Measurements from ENCODE around the gene DLG1.

Gene DLG1

GRCh38 chr3:197206913-197207312 is 91.5 kb downstream of the DLG1 start:
- DNase-seq (ENCODE audit: low spot score) = no peak
- no peak for TF ChIP-seq CTCF (IDR thresholded peaks at IDR 0.05; ENCODE audit: borderline replicate concordance, control extremely low read depth, extremely low read depth, insufficient read depth, missing control alignments)
- in situ Hi-C loops (cut with MboI; ENCODE audit: low sequenced_read_pairs, unreplicated experiment) = no loop called here

GRCh38 chr3:197205675-197206074 is 92.7 kb downstream of the DLG1 start:
- in situ Hi-C loops (cut with MboI; ENCODE audit: low sequenced_read_pairs, unreplicated experiment) = no loop called here
- TF ChIP-seq CTCF (IDR thresholded peaks at IDR 0.05; ENCODE audit: borderline replicate concordance, control extremely low read depth, extremely low read depth, insufficient read depth, missing control alignments) = no peak
- DNase-seq (ENCODE audit: low spot score) = no peak

- in situ Hi-C loops (cut with MboI; ENCODE audit: low sequenced_read_pairs, unreplicated experiment) = no loop called here
- no peak for TF ChIP-seq CTCF (IDR thresholded peaks at IDR 0.05; ENCODE audit: borderline replicate concordance, control extremely low read depth, extremely low read depth, insufficient read depth, missing control alignments)
- DNase-seq (ENCODE audit: low spot score) = no peak
Measured at GRCh38 chr3:197205265-197205664, 93.1 kb downstream of the DLG1 start.

GRCh38 chr3:197204736-197205135 is 93.7 kb downstream of the DLG1 start:
- in situ Hi-C loops (cut with MboI; ENCODE audit: low sequenced_read_pairs, unreplicated experiment) = no loop called here
- no peak for TF ChIP-seq CTCF (IDR thresholded peaks at IDR 0.05; ENCODE audit: borderline replicate concordance, control extremely low read depth, extremely low read depth, insufficient read depth, missing control alignments)
- DNase-seq (ENCODE audit: low spot score) = no peak

- in situ Hi-C loops (cut with MboI; ENCODE audit: low sequenced_read_pairs, unreplicated experiment) = no loop called here
- no peak for TF ChIP-seq CTCF (IDR thresholded peaks at IDR 0.05; ENCODE audit: borderline replicate concordance, control extremely low read depth, extremely low read depth, insufficient read depth, missing control alignments)
- DNase-seq (ENCODE audit: low spot score) = no peak
Measured at GRCh38 chr3:197203714-197204146, 94.7 kb downstream of the DLG1 start.

- no peak for DNase-seq (ENCODE audit: low spot score)
- TF ChIP-seq CTCF (IDR thresholded peaks at IDR 0.05; ENCODE audit: borderline replicate concordance, control extremely low read depth, extremely low read depth, insufficient read depth, missing control alignments) = no peak
- in situ Hi-C loops (cut with MboI; ENCODE audit: low sequenced_read_pairs, unreplicated experiment) = no loop called here
Measured at GRCh38 chr3:197202694-197203093, 95.7 kb downstream of the DLG1 start.

All from GM13976 (cell line).